T-helper 2 cell treated with Interferon-gamma antibody and Interleukin-4, amounts not matched to agents 100 ng/mL and 5 ng/mL, for 36 hours (primary cell): ENCODE data around the gene TMEM255A. TPM values are rescaled to one million over a fixed set of nuclear protein-coding genes. Genes with fewer than 3 reads are reported as not detected.

ENCODE experiments used
- intact Hi-C: fragments of 100-400 bp; cut with micrococcal nuclease; formaldehyde crosslinking; loops from one replicate; pipeline ENCODE4 v1.15.1; 2023
- total RNA-seq: library from RNA; stranded (reverse); gene quantifications from 2 replicates; pipeline ENCODE4 v1.2.3, GENCODE V29; 2022

TMEM255A gene
- total RNA-seq, 1 donor from 2014 or later, result not detected

DNA sequence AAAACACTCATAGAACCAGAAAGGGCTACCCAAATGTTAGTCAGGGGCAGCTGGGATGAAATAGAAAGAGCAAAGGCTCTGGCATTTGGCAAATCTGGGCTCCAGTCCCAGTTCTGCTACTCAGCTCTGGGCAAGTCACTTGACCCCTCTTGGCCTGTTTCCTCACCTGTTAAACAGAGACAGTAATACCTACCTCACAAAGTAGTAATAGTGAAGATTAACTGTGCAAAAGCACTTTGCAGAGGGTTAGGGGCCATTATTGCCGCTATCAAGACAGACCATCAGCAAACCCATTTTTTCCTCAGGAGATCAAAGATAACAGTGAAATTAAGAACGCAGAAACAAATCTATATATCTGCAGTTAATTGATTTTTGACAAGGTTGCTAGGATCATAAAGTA lies 40.0 kb downstream of the TMEM255A start:
- intact Hi-C loops, result no loop called here

DNA sequence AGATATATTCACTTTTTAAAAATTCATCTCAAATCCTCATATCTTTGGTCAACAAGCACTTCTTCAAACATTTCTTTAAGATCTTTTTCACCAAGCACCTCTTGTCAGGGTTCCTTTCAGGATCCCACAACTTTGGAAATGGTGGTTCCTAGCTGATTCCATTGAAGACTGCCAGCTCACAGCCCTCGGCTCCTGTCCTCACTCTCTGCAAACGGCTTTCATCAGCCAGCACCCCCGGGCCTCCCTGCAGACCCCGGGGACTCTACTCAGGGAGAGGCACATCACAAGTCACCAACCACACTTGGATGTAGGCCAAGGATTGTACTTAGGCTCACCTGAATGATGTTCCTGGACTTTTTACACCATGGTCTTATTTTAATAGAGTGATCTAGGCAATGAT lies 40.7 kb downstream of the TMEM255A start:
- intact Hi-C loops, result no loop called here

GRCh38 chrX:120269373-120270035 lies 41.8 kb downstream of the TMEM255A start:
- intact Hi-C loops, result no loop called here

DNA sequence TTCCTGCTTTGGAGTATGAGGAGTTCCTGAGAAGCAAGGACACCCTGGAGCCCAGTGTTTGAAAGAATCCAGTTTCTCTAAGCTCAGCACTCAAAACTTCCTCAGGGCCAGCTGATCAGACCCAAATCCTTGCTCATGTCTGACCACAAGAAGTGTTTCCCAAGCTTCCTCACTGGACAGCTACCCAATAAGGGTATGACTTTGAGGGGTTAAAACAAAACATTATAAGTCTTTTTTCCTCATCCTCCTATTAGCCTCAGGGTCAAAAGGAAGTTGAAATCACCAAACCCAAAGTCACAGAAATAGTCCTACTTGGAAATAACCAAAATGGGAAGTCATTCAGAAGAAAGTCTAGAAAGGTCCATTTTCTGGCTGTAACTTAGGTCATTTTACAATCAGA lies 46.9 kb downstream of the TMEM255A start:
- intact Hi-C loops, result no loop called here

GRCh38 chrX:120262859-120263708 lies 48.2 kb downstream of the TMEM255A start:
- intact Hi-C loops, result no loop called here

- intact Hi-C loops, result no loop called here
These were observed 50.9 kb downstream of the TMEM255A start for GRCh38 chrX:120260369-120260768.

GRCh38 chrX:120253784-120254183 lies 57.5 kb downstream of the TMEM255A start:
- intact Hi-C loops, result loop anchor here (5.0 kb wide), 2 partner anchors 311 to 1016 kb away; partner anchors contain the start of genes NKAP and PGRMC1

DNA sequence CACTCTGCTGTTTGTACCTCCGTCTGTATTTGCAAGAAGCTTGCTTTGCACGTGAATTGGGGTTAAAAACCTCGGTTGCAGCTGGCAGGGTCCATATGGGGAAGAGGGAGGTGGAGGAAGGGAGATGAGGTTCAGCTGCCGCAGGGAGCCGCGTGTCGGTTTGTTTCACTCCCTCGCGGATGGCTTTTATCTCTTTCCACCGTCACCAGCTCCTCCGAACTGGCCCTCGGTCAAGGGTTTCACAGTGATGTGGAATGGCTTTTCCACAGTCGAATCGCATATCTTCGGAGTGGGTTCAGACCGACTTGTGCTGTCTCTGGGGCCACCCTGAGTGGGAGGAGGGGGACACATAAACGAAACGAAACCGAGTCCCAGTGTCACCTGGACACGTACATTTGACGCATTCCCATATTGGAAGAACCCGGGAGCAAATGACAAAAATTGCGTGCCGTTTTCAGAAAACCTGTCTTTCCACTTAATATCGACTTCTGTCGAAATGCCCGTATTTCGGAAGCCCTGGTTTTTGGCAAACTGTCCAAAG lies 59.7 kb downstream of the TMEM255A start:
- intact Hi-C loops, result loop anchor here (2.0 to 5.0 kb wide), 5 partner anchors 57 to 1014 kb away; partner anchors contain the start of genes NDUFA1, NKAP, PGRMC1 and RNF113A

- intact Hi-C loops, result loop anchor here (1.0 to 5.0 kb wide), 6 partner anchors 58 to 1013 kb away; partner anchors contain the start of genes C1GALT1C1, NDUFA1, NKAP and PGRMC1
These were observed 60.6 kb downstream of the TMEM255A start, which contains the start of gene ZBTB33 for GRCh38 chrX:120250522-120251271. ZBTB33 (plus strand) TSS chrX:120250812; CDS start chrX:120253416, 2,604 bp downstream.

DNA sequence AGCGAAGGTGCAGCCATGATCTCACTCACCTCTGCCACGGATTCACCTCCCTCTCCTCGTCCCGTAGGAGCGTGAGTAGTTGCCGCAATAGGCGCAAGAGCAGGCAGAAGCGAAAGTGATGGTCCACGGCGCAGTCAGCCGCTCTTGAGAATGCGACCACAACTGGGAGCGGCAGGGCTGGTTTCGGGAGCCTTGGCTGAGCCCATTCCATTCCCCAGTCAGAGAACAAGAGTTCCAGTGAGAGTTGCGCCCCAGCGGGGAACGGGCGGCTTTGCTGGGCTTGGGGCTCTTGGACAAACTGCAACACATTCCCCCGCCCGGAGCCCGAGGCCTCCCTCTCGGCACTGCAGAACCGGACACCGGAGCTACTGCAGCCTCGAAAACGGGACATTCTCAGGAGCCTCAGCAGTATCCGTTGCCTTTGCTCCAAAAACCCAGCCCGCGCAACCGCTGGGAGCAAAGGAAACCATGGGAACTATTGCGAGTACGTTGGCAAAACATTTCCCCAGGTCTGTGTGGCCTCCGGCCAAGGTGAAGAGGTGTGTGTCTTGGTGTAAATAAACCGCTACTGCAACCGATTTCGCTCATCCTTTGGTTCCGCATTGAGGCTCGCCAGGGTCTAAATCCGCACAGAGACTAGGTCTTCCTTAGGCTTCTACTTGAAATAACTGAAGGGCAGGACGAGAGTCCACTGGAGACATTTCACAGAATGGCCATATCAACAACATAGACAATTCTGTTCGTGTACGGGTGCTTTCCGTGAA lies 66.3 kb downstream of the TMEM255A start:
- intact Hi-C loops, result loop anchor here (5.0 kb wide), 1 partner anchor 1898 kb away; the partner anchor contains the start of gene WDR44

DNA sequence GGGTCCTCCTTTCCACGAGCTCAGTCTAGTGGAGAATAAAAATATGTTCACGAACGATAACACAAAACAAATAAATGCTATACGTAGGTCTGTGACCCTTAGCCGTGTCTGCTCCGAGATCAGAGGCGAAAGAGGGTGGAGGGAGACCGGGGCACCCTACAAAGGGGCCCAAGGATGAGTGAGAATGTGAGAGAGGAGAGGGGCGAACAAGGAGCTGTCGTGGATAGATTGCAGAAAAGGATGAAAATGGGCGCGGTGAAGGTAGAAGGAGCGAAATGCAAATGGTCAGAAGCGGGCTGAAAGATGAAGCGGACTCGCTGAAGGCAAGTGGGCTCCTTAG lies 66.9 kb downstream of the TMEM255A start:
- intact Hi-C loops, result no loop called here

- intact Hi-C loops, result no loop called here
These were observed 68.4 kb downstream of the TMEM255A start for GRCh38 chrX:120242813-120243212.

DNA sequence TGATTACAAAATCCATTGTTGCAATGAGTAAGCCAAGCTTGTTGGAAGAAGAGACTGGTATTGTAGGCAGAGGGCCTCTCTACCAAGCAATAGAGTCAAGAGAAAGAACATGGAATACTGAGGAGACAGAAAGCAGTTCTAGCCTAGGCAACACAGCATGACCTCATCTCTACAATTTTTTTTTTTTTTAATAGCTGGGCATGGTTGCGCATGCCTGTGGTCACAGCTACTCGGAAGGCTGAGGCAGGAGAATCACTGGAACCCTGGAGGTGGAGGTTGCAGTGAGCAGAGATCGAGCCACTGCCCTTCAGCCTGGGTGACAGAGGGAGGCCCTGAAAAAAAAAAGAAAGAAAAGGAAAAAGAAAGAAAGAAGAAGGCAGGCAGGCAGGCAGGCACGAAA lies 72.3 kb downstream of the TMEM255A start:
- intact Hi-C loops, result no loop called here

- intact Hi-C loops, result no loop called here
These were observed 74.4 kb downstream of the TMEM255A start for GRCh38 chrX:120236687-120237479.

DNA sequence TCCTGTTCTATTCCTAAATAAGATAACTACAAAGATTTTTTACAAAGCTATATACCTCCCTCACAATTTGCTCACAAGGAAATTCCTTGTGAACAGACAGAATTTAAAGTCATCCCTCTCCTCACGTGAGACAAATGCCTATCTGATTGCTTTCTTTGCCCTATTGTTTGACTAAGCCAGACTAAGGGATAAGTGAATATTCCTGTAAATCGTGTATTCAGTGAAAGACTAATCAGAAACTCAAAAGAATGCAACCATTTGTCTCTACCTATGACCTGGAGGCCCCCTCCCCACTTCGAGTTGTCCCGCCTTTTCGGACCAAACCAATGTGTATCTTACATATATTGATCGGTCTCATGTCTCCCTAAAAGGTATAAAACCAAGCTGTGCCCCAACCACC lies 76.0 kb downstream of the TMEM255A start:
- intact Hi-C loops, result no loop called here

- intact Hi-C loops, result no loop called here
These were observed 82.9 kb downstream of the TMEM255A start for GRCh38 chrX:120228187-120228908.

DNA sequence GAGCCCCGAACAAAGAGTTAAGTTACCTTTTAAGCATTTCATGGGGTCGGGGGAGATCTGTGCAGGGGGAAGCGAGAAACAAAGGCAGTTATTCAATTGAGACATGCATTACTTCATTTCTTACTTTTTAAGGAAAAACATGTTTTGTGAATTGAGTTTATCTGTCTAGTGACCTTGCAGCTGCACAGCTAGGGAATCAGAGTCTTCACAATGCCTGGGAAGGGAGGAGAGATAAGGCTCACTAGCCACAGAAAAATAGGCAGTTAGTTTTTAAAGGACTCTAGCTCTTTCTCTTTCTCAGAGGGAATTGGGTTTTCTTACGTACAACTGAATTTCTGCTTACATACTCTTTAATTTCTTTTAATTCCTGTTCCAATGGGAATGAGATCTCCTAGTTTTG lies 86.9 kb downstream of the TMEM255A start:
- intact Hi-C loops, result no loop called here

GRCh38 chrX:120223374-120223773 lies 87.9 kb downstream of the TMEM255A start:
- intact Hi-C loops, result no loop called here
